ENCODE data around the gene UHRF1. TPM values are rescaled to one million over a fixed set of nuclear protein-coding genes. Genes with fewer than 3 reads are reported as not detected.

The UHRF1 gene
- total RNA-seq, 1 experiment from 2014 or later: 109 TPM

DNA sequence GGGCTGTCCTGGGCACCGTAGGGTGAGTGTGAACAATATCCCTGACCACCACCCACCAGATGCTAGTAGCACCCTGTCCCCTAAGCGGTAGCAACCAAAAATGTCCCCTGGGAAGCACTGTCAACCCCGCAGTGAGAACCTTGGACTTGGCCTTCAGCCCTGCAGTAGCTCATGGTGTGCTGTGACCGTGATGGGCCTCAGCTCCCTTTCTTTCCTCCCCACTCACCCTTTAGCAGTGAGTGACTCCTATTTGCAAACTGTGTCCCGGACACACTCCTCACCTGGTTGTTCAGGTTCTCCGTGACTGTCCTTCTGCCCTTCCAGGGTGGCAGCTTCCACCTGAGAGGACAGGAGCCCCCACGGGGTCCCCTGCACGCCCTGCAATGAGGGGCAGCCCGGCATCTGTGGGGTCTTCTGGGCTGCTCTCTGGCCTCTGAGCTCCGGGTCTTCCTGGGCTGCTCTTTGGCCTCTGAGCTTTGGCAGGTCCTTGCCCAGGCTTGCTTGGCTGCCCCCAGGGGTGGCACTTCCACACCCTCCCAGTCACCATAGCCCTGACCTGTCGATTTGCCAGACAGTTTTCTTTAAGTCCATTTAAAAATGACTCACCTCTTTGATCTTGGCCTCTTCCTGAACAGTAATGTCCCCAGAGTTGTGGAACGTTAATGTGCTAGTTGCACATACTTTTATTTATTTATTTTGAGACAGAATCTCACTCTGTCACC is 63.4 kb downstream of the UHRF1 start:
- CTCF ChIA-PET: interaction anchor here (0.7 to 2.9 kb wide), 2 partner anchors 29 to 59 kb away, joined by 3 to 7 read pairs; no protein-coding TSS in a partner anchor

More for the DNA sequence above, 63.4 kb downstream of the UHRF1 start:
- Histone ChIP-seq H4K20me1 (ENCODE audit: insufficient read depth) (no peaks in the 10 kb centered on the region), H3K79me2 (ENCODE audit: insufficient read depth, low read length) (peaks cover 59% of the 10 kb centered on the region), H3K4me1 (ENCODE audit: control insufficient read depth in 1 of 2, insufficient read depth in 2 of 2, low read length in 2 of 2) (peaks cover 54 to 77% of the 10 kb centered on the region in 2 experiments), H3K27me3 (ENCODE audit: insufficient read depth, low read length) (no peaks in the 10 kb centered on the region), H2AFZ (ENCODE audit: low read depth, low read length, poor library complexity, severe bottlenecking) (no peak overlapping the region), H3K27ac (ENCODE audit: low read depth, low read length) (peak overlapping the region; percentile 76), H3K9me2 (ENCODE audit: insufficient read depth) (no peaks in the 10 kb centered on the region), H3K36me3 (ENCODE audit: control insufficient read depth in 1 of 2, insufficient read depth in 2 of 2, low read length in 2 of 2) (0 out of 4 replicates have a peak, but pooled peaks cover 0 to 2% of the 10 kb centered on the region in 2 experiments), H3K9me3 (ENCODE audit: control insufficient read depth in 1 of 2, insufficient read depth in 1 of 2, low read depth in 1 of 2, low read length in 2 of 2) (no peaks in the 10 kb centered on the region), H3K9ac (ENCODE audit: low read length) (peak overlapping the region; percentile 18; the same call in 1 of the 2 replicates), H3K4me2 (ENCODE audit: low read length) (peak overlapping the region; percentile 98), H3K4me3 (replicated peaks in 1 of 2; ENCODE audit: low read depth in 1 of 2, low read length in 2 of 2) (peak overlapping the region; percentile 13 to 18; a peak in 3 of 4 replicates)
- ATAC-seq (no peak), DNase-seq (ENCODE audit: low read depth, low spot score) (peak; percentile 40)
- ChIA-PET POLR2A (interaction anchor here (0.5 kb wide), 1 partner anchor 385 kb away, joined by 11 read pairs; no protein-coding TSS in a partner anchor), RAD21 (ENCODE audit: low non-redundant PET in 1 of 2, low total read pairs in 2 of 2, uncharacterized antibody in 2 of 2, unreplicated experiment in 2 of 2) (no interaction called here)
- intact Hi-C loops (cut with micrococcal nuclease): loop anchor here (10.0 kb wide), 1 partner anchor 248 kb away; the partner anchor contains the start of gene DPP9
- TF ChIP-seq, protein P1, sequence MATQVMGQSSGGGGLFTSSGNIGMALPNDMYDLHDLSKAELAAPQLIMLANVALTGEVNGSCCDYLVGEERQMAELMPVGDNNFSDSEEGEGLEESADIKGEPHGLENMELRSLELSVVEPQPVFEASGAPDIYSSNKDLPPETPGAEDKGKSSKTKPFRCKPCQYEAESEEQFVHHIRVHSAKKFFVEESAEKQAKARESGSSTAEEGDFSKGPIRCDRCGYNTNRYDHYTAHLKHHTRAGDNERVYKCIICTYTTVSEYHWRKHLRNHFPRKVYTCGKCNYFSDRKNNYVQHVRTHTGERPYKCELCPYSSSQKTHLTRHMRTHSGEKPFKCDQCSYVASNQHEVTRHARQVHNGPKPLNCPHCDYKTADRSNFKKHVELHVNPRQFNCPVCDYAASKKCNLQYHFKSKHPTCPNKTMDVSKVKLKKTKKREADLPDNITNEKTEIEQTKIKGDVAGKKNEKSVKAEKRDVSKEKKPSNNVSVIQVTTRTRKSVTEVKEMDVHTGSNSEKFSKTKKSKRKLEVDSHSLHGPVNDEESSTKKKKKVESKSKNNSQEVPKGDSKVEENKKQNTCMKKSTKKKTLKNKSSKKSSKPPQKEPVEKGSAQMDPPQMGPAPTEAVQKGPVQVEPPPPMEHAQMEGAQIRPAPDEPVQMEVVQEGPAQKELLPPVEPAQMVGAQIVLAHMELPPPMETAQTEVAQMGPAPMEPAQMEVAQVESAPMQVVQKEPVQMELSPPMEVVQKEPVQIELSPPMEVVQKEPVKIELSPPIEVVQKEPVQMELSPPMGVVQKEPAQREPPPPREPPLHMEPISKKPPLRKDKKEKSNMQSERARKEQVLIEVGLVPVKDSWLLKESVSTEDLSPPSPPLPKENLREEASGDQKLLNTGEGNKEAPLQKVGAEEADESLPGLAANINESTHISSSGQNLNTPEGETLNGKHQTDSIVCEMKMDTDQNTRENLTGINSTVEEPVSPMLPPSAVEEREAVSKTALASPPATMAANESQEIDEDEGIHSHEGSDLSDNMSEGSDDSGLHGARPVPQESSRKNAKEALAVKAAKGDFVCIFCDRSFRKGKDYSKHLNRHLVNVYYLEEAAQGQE (IDR thresholded peaks at IDR 0.05; ENCODE audit: low read depth): no peak
- TF ChIP-seq, protein P2, sequence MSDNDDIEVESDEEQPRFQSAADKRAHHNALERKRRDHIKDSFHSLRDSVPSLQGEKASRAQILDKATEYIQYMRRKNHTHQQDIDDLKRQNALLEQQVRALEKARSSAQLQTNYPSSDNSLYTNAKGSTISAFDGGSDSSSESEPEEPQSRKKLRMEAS (IDR thresholded peaks at IDR 0.05): peak; percentile 22; the same call in 1 of the 2 replicates
- TF ChIP-seq POLR2A (IDR thresholded peaks at IDR 0.05; ENCODE audit: borderline replicate concordance, extremely low read depth, insufficient read depth, insufficient read length) (no peak), TCF7L2 (IDR thresholded peaks at IDR 0.05; ENCODE audit: borderline replicate concordance, extremely low read depth, insufficient read depth, insufficient read length) (peak; percentile 89), EZH2phosphoT487 (IDR thresholded peaks at IDR 0.05; ENCODE audit: borderline replicate concordance) (no peak), EGR1 (IDR thresholded peaks at IDR 0.05; ENCODE audit: low read depth) (no peak), SP1 (IDR thresholded peaks at IDR 0.05; ENCODE audit: low read depth) (peak; percentile 57; the same call in 1 of the 2 replicates), ZNF274 (IDR thresholded peaks at IDR 0.05; ENCODE audit: low read depth, low read length) (no peak)
- TF ChIP-seq, protein P3, sequence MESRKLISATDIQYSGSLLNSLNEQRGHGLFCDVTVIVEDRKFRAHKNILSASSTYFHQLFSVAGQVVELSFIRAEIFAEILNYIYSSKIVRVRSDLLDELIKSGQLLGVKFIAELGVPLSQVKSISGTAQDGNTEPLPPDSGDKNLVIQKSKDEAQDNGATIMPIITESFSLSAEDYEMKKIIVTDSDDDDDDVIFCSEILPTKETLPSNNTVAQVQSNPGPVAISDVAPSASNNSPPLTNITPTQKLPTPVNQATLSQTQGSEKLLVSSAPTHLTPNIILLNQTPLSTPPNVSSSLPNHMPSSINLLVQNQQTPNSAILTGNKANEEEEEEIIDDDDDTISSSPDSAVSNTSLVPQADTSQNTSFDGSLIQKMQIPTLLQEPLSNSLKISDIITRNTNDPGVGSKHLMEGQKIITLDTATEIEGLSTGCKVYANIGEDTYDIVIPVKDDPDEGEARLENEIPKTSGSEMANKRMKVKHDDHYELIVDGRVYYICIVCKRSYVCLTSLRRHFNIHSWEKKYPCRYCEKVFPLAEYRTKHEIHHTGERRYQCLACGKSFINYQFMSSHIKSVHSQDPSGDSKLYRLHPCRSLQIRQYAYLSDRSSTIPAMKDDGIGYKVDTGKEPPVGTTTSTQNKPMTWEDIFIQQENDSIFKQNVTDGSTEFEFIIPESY (IDR thresholded peaks at IDR 0.05; ENCODE audit: extremely low read depth, insufficient replicate concordance, low read length): no peak
- BruUV-seq (replicated peaks): no TSS peak
